GM19035 (cell line): Measurements from ENCODE around the gene TMEM63C.
A peak's percentile ranks its signal among the peaks of the same experiment; 100 is the strongest.
"Not testable (repeated sequence)": the region's sequence is repeated elsewhere in the genome, so short reads cannot be mapped to it uniquely, and the experiment has no call there.

Source experiments
- ATAC-seq: cut with Tn5 transposase; IDR thresholded peaks from one replicate; pipeline ENCODE4 v1.9.1; 2021; ENCODE audit not compliant: unreplicated experiment

TMEM63C gene

GRCh38 chr14:77273796-77274195 lies 92.2 kb downstream of the TMEM63C start:
- no peak for ATAC-seq

- ATAC-seq, result no peak
Measured at GRCh38 chr14:77275041-77275580, 93.5 kb downstream of the TMEM63C start.

GRCh38 chr14:77275601-77276017 lies 94.0 kb downstream of the TMEM63C start:
- ATAC-seq, result no peak

- ATAC-seq, result no peak
Measured at GRCh38 chr14:77276295-77276935, 94.8 kb downstream of the TMEM63C start.

GRCh38 chr14:77276959-77277358 lies 95.4 kb downstream of the TMEM63C start:
- no peak for ATAC-seq

- ATAC-seq, result no peak
Measured at GRCh38 chr14:77278461-77279230, 97.0 kb downstream of the TMEM63C start.

- no peak for ATAC-seq
Measured at GRCh38 chr14:77279719-77280118, 98.1 kb downstream of the TMEM63C start.

GRCh38 chr14:77280921-77281320 lies 99.3 kb downstream of the TMEM63C start:
- ATAC-seq, result not testable (repeated sequence)

- ATAC-seq, result no peak
Measured at GRCh38 chr14:77281852-77282410, 100.3 kb downstream of the TMEM63C start.

- no peak for ATAC-seq
Measured at GRCh38 chr14:77284066-77284465, 102.5 kb downstream of the TMEM63C start.

GRCh38 chr14:77284466-77284865 lies 102.9 kb downstream of the TMEM63C start:
- no peak for ATAC-seq

GRCh38 chr14:77286576-77286975 lies 105.0 kb downstream of the TMEM63C start:
- no peak for ATAC-seq

- ATAC-seq, result no peak
Measured at GRCh38 chr14:77290705-77291104, 109.1 kb downstream of the TMEM63C start.

- no peak for ATAC-seq
Measured at GRCh38 chr14:77296155-77296554, 114.6 kb downstream of the TMEM63C start.

GRCh38 chr14:77296906-77297305 lies 115.3 kb downstream of the TMEM63C start:
- ATAC-seq, result no peak

GRCh38 chr14:77299771-77300170 lies 118.2 kb downstream of the TMEM63C start:
- no peak for ATAC-seq

GRCh38 chr14:77301103-77301502 lies 119.5 kb downstream of the TMEM63C start:
- ATAC-seq, result no peak

- no peak for ATAC-seq
Measured at GRCh38 chr14:77302926-77303325, 121.3 kb downstream of the TMEM63C start.

GRCh38 chr14:77303417-77304156 lies 122.0 kb downstream of the TMEM63C start:
- ATAC-seq, result peak; percentile 56

- ATAC-seq, result no peak
Measured at GRCh38 chr14:77305696-77306095, 124.1 kb downstream of the TMEM63C start.

GRCh38 chr14:77306416-77306815 lies 124.8 kb downstream of the TMEM63C start:
- no peak for ATAC-seq
